ENCODE measurements around the gene HDAC11. TPM values are rescaled to one million over a fixed set of nuclear protein-coding genes. Genes with fewer than 3 reads are reported as not detected.
A peak's percentile ranks its signal among the peaks of the same experiment; 100 is the strongest.

The HDAC11 gene
- 5.6 and 5.8 TPM in 2 replicates for polyA plus RNA-seq (2011; rRNA removed)
- polyA plus RNA-seq (2012; cell fraction: cytosol; rRNA removed) = 7.3 and 9.3 TPM in 2 replicates
- polyA plus RNA-seq (2012; cell fraction: nucleus; rRNA removed) = 9.0 and 9.7 TPM in 2 replicates
- 8.4 to 11.3 TPM (median 9.2 TPM) in 3 replicates for polyA plus RNA-seq (2017; fragmentation: RNase III; extraction: RNeasy Plus Mini Kit Qiagen cat#74134 plus additional on column Dnase treatment)
- 5.2 and 6.9 TPM in 2 replicates for polyA minus RNA-seq (2011; rRNA and poly(A)+ RNA removed)

DNA sequence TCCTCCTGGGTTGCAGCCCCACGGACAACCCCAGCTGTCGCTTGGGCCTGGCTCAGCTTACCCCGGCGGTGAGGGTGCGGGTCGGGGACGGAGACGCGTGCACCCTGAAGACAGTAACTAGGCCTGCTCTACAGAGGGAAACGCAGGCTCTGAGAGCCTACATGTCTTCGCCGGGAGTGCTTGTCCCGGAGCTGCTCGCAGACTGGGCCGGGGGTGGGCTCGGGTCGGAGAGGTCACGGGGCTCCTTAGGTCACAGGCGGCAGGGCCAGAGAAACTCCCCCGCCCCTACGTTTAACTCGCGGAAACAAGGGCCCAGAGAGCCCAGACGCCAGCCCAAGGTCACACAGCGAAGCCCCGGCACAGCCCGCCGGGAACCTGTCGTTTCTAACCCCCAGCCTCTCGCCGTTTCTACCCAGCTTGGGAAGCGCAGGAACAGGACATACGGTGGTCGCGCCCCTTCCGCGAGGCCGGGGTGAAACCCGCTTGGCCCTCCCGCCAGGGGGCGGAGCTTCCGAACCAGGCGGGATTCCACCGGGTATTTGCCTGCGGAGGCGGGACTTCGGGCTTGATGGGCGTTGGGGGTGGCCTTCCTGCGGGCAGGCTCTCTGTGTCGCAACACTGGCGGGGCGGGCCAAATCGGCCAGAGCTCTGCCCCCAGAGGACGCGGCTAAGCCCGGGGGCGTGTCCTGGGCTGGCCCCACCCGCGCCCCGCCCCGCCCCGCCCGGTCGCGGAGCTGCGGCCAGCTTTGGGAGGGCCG, at the start of gene HDAC11:
Gene HDAC11, plus strand, starts transcription at position 725 of the 758 bp plus-strand sequence. CDS start 42 bp downstream, outside the sequence.
- WGBS (ENCODE audit: missing lambda C conversion rate) = 6% methylated on average over 16 of the region's 67 CpGs
- no peak for TF ChIP-seq FOXS1 (CRISPR knock-in tag; IDR thresholded peaks at IDR 0.05)
- no peak for TF ChIP-seq SMC3 (IDR thresholded peaks at IDR 0.05)
- TF ChIP-seq PHF8 (IDR thresholded peaks at IDR 0.05; ENCODE audit: borderline replicate concordance, low read depth) = peak; percentile 79
- TF ChIP-seq, protein P1, sequence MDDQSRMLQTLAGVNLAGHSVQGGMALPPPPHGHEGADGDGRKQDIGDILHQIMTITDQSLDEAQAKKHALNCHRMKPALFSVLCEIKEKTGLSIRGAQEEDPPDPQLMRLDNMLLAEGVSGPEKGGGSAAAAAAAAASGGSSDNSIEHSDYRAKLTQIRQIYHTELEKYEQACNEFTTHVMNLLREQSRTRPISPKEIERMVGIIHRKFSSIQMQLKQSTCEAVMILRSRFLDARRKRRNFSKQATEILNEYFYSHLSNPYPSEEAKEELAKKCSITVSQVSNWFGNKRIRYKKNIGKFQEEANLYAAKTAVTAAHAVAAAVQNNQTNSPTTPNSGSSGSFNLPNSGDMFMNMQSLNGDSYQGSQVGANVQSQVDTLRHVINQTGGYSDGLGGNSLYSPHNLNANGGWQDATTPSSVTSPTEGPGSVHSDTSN (IDR thresholded peaks at IDR 0.05) = peak; percentile 93
- TF ChIP-seq CHD2 (IDR thresholded peaks at IDR 0.05; ENCODE audit: low read length, partially characterized antibody) = no peak
- TF ChIP-seq FOSL2 (IDR thresholded peaks at IDR 0.05) = no peak
- TF ChIP-seq FOSL2 (CRISPR knock-in tag; IDR thresholded peaks at IDR 0.05) = no peak
- TF ChIP-seq CBX8 (IDR thresholded peaks at IDR 0.05) = no peak
- TF ChIP-seq E2F6 (IDR thresholded peaks at IDR 0.05; ENCODE audit: borderline replicate concordance, low read depth) = no peak; the same call in 1 of the 2 replicates
- TF ChIP-seq, protein P2, sequence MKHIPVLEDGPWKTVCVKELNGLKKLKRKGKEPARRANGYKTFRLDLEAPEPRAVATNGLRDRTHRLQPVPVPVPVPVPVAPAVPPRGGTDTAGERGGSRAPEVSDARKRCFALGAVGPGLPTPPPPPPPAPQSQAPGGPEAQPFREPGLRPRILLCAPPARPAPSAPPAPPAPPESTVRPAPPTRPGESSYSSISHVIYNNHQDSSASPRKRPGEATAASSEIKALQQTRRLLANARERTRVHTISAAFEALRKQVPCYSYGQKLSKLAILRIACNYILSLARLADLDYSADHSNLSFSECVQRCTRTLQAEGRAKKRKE (CRISPR knock-in tag; IDR thresholded peaks at IDR 0.05; ENCODE audit: low read depth) = no peak
- TF ChIP-seq USF2 (IDR thresholded peaks at IDR 0.05) = no peak
- no peak for TF ChIP-seq SREBF2 (IDR thresholded peaks at IDR 0.05)
- TF ChIP-seq HOXB5 (CRISPR knock-in tag; IDR thresholded peaks at IDR 0.05) = no peak
- TF ChIP-seq POLR2AphosphoS2 (conservative IDR thresholded peaks at IDR 0.05; ENCODE audit: low read length) = no peak
- peak; percentile 4; the same call in 1 of the 2 replicates for TF ChIP-seq MYC (IDR thresholded peaks at IDR 0.05; ENCODE audit: borderline replicate concordance, low read length)
- TF ChIP-seq TP53 (CRISPR knock-in tag; IDR thresholded peaks at IDR 0.05) = no peak
- no peak for TF ChIP-seq RARB (CRISPR knock-in tag; IDR thresholded peaks at IDR 0.05)
- no peak for TF ChIP-seq TFCP2L1 (CRISPR knock-in tag; IDR thresholded peaks at IDR 0.05)
- no peak for TF ChIP-seq RNF2 (IDR thresholded peaks at IDR 0.05; ENCODE audit: borderline replicate concordance, low read depth)
- peak; percentile 73; the same call in 1 of the 2 replicates for TF ChIP-seq KDM1A (IDR thresholded peaks at IDR 0.05; ENCODE audit: low read depth)
- TF ChIP-seq NPAS2 (CRISPR knock-in tag; IDR thresholded peaks at IDR 0.05; ENCODE audit: borderline replicate concordance) = no peak
- TF ChIP-seq HMGXB4 (CRISPR knock-in tag; IDR thresholded peaks at IDR 0.05; ENCODE audit: borderline replicate concordance) = no peak
- TF ChIP-seq, protein P3, sequence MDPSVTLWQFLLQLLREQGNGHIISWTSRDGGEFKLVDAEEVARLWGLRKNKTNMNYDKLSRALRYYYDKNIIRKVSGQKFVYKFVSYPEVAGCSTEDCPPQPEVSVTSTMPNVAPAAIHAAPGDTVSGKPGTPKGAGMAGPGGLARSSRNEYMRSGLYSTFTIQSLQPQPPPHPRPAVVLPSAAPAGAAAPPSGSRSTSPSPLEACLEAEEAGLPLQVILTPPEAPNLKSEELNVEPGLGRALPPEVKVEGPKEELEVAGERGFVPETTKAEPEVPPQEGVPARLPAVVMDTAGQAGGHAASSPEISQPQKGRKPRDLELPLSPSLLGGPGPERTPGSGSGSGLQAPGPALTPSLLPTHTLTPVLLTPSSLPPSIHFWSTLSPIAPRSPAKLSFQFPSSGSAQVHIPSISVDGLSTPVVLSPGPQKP (IDR thresholded peaks at IDR 0.05; ENCODE audit: low read depth, low read length) = no peak
- no peak for TF ChIP-seq JUN (IDR thresholded peaks at IDR 0.05)
- no peak for TF ChIP-seq RCOR1 (IDR thresholded peaks at IDR 0.05; ENCODE audit: low read depth, low read length)
- TF ChIP-seq ESRRA (IDR thresholded peaks at IDR 0.05; ENCODE audit: borderline replicate concordance, low read length) = no peak
- no peak for TF ChIP-seq MAFK (IDR thresholded peaks at IDR 0.05; ENCODE audit: partially characterized antibody)
- TF ChIP-seq HDAC2 (IDR thresholded peaks at IDR 0.05) = peak; percentile 63; the same call in 1 of the 2 replicates
- no peak for TF ChIP-seq HOXB13 (CRISPR knock-in tag; IDR thresholded peaks at IDR 0.05; ENCODE audit: low read depth)
- peak; percentile 85 for TF ChIP-seq ZFP36 (IDR thresholded peaks at IDR 0.05; ENCODE audit: borderline replicate concordance, partially characterized antibody)
- no peak for TF ChIP-seq CBX2 (IDR thresholded peaks at IDR 0.05; ENCODE audit: borderline replicate concordance, low read depth)

More for the DNA sequence above, at the start of gene HDAC11:
- FAIRE-seq (no peak), DNase-seq (ENCODE audit: low read depth in 1 of 2, low spot score in 1 of 2) (peak; percentile 96 to 99), ATAC-seq (peak; percentile 90 to 95)
- Histone ChIP-seq H3K4me1 (peaks cover 15% of the 10 kb centered on the region), H3K27ac (peak within 1 kb of the TSS; percentile 86 to 93), H3K4me3 (peak within 1 kb of the TSS; percentile 77), H3K9me3 (no peaks in the 10 kb centered on the region), H3K4me2 (peak within 1 kb of the TSS; percentile 96)
- ChIA-PET CTCF (interaction anchor here (0.6 to 14.1 kb wide), 6 partner anchors 9 to 388 kb away, joined by 3 to 124 read pairs (median 4); no protein-coding TSS in a partner anchor), POLR2A (interaction anchor here (0.6 to 2.4 kb wide), 11 partner anchors 8 to 523 kb away, joined by 3 to 7 read pairs (median 4); no protein-coding TSS in a partner anchor)

Measured in A549 (cell line).